Endothelial cell (in vitro differentiated cells): Measurements from ENCODE around the gene SFSWAP. TPM values are rescaled to one million over a fixed set of nuclear protein-coding genes. Genes with fewer than 3 reads are reported as not detected.

Source experiments
- DNase-seq: peaks from one replicate; pipeline ENCODE4 v3.0.0; 2021; ENCODE audit warnings: low spot score
- H3K27ac Mint-ChIP-seq: one replicate; pipeline ENCODE4 v1.8.0; 2021; ENCODE audit warnings: mixed read lengths, inconsistent platforms; ENCODE audit not compliant: unreplicated experiment
- H3K27me3 Mint-ChIP-seq: one replicate; pipeline ENCODE4 v1.8.0; 2021; ENCODE audit warnings: mild to moderate bottlenecking, moderate library complexity, mixed read lengths, inconsistent platforms; ENCODE audit not compliant: unreplicated experiment
- H3K36me3 Mint-ChIP-seq: one replicate; pipeline ENCODE4 v1.8.0; 2021; ENCODE audit warnings: mild to moderate bottlenecking, low read depth, mixed read lengths, inconsistent platforms; ENCODE audit not compliant: unreplicated experiment
- H3K4me1 Mint-ChIP-seq: one replicate; pipeline ENCODE4 v1.8.0; 2021; ENCODE audit warnings: mild to moderate bottlenecking, mixed read lengths, inconsistent platforms; ENCODE audit not compliant: unreplicated experiment
- H3K4me3 Mint-ChIP-seq: one replicate; pipeline ENCODE4 v1.8.0; 2021; ENCODE audit warnings: mild to moderate bottlenecking, mixed read lengths, inconsistent platforms; ENCODE audit not compliant: unreplicated experiment
- H3K9me3 Mint-ChIP-seq: one replicate; pipeline ENCODE4 v1.8.0; 2021; ENCODE audit warnings: mixed read lengths, inconsistent platforms; ENCODE audit not compliant: unreplicated experiment
- total RNA-seq: library from RNA; stranded (reverse); fragmentation: NEBNext Ultra II Directional; extraction: Animal tissue kit (Norgen Biotek cat#: 25700); gene quantifications from one replicate; pipeline ENCODE4 v1.2.1, GENCODE V29; 2021; ENCODE audit not compliant: unreplicated experiment
- TF ChIP-seq, protein P1 (sequence below): fragments of 200-600 bp; sonication (generic); IDR thresholded peaks from one replicate; pipeline ENCODE4 v1.5.0; 2021; ENCODE audit warnings: antibody characterized with exemption; ENCODE audit not compliant: unreplicated experiment

The SFSWAP gene
- total RNA-seq, 1 donor from 2014 or later = 56.3 TPM

DNA sequence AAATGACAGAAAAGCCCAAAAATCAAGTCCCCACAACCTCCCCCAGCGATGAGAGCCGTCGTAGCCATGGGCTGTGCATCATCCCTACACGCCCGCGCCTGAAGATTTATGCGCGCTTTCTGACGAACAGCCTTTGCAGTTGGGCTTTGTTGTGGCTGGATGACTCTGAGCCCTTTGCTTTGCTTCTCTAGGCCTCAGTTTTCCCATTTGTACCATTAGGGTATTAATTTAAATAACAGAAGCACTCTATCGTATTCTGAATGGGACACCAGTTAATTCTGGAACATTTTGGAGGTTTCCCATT, 24.2 kb downstream of the SFSWAP start:
- Mint-ChIP-seq H3K4me1 (peaks cover 2% of the 10 kb centered on the region), H3K9me3 (no peaks in the 10 kb centered on the region), H3K27ac (no peak overlapping the region), H3K36me3 (peaks cover 37% of the 10 kb centered on the region), H3K4me3 (no peak overlapping the region), H3K27me3 (peaks cover 4% of the 10 kb centered on the region)
- DNase-seq = no peak
- TF ChIP-seq, protein P1, sequence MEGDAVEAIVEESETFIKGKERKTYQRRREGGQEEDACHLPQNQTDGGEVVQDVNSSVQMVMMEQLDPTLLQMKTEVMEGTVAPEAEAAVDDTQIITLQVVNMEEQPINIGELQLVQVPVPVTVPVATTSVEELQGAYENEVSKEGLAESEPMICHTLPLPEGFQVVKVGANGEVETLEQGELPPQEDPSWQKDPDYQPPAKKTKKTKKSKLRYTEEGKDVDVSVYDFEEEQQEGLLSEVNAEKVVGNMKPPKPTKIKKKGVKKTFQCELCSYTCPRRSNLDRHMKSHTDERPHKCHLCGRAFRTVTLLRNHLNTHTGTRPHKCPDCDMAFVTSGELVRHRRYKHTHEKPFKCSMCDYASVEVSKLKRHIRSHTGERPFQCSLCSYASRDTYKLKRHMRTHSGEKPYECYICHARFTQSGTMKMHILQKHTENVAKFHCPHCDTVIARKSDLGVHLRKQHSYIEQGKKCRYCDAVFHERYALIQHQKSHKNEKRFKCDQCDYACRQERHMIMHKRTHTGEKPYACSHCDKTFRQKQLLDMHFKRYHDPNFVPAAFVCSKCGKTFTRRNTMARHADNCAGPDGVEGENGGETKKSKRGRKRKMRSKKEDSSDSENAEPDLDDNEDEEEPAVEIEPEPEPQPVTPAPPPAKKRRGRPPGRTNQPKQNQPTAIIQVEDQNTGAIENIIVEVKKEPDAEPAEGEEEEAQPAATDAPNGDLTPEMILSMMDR = no peak

DNA sequence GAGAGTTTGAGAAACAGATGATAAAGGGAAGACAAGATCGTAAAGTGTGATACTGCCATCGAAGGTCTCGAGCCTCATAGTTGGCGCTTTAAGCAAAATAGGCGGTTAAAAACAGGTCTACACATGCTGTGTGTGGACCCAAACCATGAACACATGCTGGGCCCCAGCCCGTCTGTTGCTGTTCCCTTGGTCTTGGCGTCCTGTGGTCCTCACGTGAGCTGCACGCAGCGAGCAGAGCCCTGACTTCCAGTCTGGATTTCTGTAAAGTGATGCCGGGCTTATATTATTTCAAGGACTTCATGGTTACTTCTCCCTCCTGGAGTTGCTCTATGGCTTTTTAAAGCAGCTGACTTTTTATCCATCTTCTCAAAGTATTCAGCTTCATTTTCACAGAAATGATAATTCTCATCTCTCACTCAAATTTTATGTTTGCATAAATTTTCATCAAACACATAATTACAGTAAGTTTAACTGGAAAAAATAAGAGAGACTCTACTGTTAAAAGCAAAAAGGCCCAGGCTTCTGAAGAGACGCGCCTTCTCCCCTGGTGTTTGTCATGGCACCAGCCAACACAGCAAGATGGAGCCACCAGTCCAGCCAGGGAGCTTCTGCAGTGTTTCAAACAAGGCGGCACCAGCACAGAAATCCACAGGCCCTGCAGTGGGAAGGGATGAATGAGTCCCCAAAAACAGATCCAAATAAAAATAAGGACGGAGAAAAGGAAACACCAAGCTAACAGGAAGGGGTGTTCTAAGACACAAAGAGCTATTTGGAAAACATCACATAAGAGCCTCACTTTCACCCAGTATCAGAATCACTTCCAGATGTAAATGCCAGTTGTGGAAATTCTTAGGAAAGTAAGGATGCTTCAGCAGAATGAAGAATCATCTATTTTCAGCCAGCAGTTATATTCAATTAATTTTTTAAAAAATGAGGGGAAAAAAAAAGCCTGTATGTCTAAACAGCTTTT, 24.9 kb downstream of the SFSWAP start:
- peak overlapping the region; percentile 8 for H3K27ac Mint-ChIP-seq

DNA sequence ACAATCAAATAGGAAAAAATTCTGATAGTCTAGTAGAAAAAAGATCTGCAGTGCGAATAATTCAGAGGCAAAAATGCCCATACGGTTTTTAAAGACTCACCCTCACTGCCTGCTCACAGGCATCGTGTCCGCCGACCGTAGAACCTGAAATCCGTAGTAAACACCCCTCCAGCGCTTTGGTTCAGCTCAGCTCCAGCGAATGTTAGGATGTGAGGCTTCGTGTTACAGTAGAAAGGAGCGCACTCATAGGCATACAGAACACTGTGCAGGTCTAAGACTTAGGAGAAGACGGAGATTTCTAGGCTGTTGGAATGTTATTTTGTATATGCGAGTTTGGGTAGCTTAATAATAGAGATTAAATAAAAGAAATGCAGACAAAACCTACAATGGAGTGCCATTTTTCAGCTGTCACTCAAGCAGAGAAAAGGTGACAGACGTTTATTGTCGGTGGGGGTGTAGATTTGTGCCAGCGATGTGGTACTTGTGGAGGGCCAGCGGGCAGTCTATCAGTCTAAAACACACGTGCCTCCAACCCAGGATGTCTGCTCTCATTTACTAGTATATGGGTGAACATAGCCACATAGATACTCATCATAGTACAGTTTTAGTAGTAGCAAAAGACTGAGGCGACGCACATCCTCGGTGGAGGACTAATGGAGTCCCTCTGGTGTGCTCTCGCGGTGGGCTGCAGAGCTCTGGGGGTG, 25.7 kb downstream of the SFSWAP start:
- Mint-ChIP-seq H3K27ac (peak overlapping the region; percentile 18), H3K4me3 (no peak overlapping the region), H3K9me3 (no peaks in the 10 kb centered on the region), H3K4me1 (peaks cover 2% of the 10 kb centered on the region), H3K27me3 (peaks cover 4% of the 10 kb centered on the region), H3K36me3 (peaks cover 43% of the 10 kb centered on the region)
- DNase-seq = no peak
- TF ChIP-seq, protein P1 = no peak

More for the DNA sequence above, 24.9 kb downstream of the SFSWAP start:
- H3K36me3 Mint-ChIP-seq = peaks cover 42% of the 10 kb centered on the region
- H3K9me3 Mint-ChIP-seq = no peaks in the 10 kb centered on the region
- TF ChIP-seq, protein P1 = no peak
- H3K27me3 Mint-ChIP-seq = peaks cover 4% of the 10 kb centered on the region
- H3K4me1 Mint-ChIP-seq = peaks cover 2% of the 10 kb centered on the region
- no peak for DNase-seq
- no peak overlapping the region for H3K4me3 Mint-ChIP-seq

DNA sequence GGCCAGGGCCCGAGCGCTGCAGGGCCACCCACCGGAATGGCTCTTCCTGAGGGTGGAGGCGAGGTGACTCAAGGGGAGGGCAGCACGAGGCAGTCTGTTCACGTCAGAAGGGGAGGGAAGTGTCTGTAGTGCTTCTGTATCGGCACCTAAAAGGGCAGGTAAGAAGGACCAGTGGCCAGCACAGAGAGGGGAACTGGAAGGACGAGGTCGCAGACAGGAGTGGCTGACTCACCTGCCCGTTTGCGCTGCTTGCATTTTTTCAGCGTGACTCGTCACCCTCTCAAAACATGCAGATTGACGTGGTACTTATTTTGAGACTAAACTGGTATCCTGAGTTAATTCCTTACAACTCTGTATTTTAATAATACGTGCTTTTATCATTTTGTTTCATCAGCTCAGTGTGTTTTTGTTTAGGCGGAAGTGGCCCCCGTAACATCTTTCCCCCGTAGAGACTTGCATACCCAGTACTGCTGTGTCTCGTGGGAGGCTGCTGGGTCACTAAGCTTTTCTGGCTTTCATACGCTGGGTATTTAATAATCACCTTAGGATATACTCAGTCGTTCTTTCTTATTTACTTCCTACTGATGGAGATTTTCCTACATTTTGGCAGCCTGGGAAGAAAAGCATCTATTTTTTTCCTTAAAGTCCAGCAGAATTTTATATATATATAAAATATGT, 26.4 kb downstream of the SFSWAP start:
- Mint-ChIP-seq H3K36me3 (peaks cover 47% of the 10 kb centered on the region), H3K4me1 (peaks cover 2% of the 10 kb centered on the region)

More for the DNA sequence above, 26.4 kb downstream of the SFSWAP start:
- H3K27ac Mint-ChIP-seq = peak overlapping the region; percentile 18
- no peak for DNase-seq
- H3K9me3 Mint-ChIP-seq = no peaks in the 10 kb centered on the region
- TF ChIP-seq, protein P1 = no peak
- H3K4me3 Mint-ChIP-seq = no peak overlapping the region
- H3K27me3 Mint-ChIP-seq = peaks cover 1% of the 10 kb centered on the region
